ENCODE measurements around the gene WNT3.
"Not testable (repeated sequence)": the region's sequence is repeated elsewhere in the genome, so short reads cannot be mapped to it uniquely, and the experiment has no call there.

GRCh38 chr17:46757588-46757987 is 60.9 kb downstream of the WNT3 start:
- TF ChIP-seq CTCF, POLR2A (IDR thresholded peaks at IDR 0.05): not testable (repeated sequence)

Measured in uterus (tissue), 2 donors.